Fibroblast of upper back skin (primary cell): ENCODE results near the gene OR2A1.
"Not testable (repeated sequence)": the region's sequence is repeated elsewhere in the genome, so short reads cannot be mapped to it uniquely, and the experiment has no call there.

Experiments
- DNase-seq: peaks from one replicate; pipeline ENCODE4 v3.0.0-alpha.2; 2013

OR2A1 gene

GRCh38 chr7:144311872-144312469 is at the start of gene OR2A1:
Gene OR2A1 (plus strand): TSS chr7:144312419. CDS start chr7:144318125, 5,706 bp downstream.
- DNase-seq = not testable (repeated sequence)

- DNase-seq = not testable (repeated sequence)
Observed at GRCh38 chr7:144264692-144265091, 47.5 kb upstream of the OR2A1 start, which contains the start of gene OR2A7. Gene OR2A7 (minus strand): TSS chr7:144264792. CDS start chr7:144259628, 5,164 bp downstream.

- DNase-seq = not testable (repeated sequence)
Observed at GRCh38 chr7:144269188-144269587, 43.0 kb upstream of the OR2A1 start, which contains the start of gene CTAGE8. Gene CTAGE8 (minus strand): TSS chr7:144269288. CDS start chr7:144269250, 38 bp downstream.

- not testable (repeated sequence) for DNase-seq
Observed at GRCh38 chr7:144275281-144275680, 36.9 kb upstream of the OR2A1 start.

- DNase-seq = not testable (repeated sequence)
Observed at GRCh38 chr7:144280010-144280409, 32.2 kb upstream of the OR2A1 start.

- not testable (repeated sequence) for DNase-seq
Observed at GRCh38 chr7:144281981-144282380, 30.2 kb upstream of the OR2A1 start.

- DNase-seq = not testable (repeated sequence)
Observed at GRCh38 chr7:144282490-144282889, 29.7 kb upstream of the OR2A1 start.

- DNase-seq = not testable (repeated sequence)
Observed at GRCh38 chr7:144283716-144284115, 28.5 kb upstream of the OR2A1 start.

- not testable (repeated sequence) for DNase-seq
Observed at GRCh38 chr7:144287171-144287784, 24.9 kb upstream of the OR2A1 start.

GRCh38 chr7:144291607-144292006 is 20.6 kb upstream of the OR2A1 start:
- DNase-seq = not testable (repeated sequence)

- not testable (repeated sequence) for DNase-seq
Observed at GRCh38 chr7:144292384-144293161, 19.6 kb upstream of the OR2A1 start.

- not testable (repeated sequence) for DNase-seq
Observed at GRCh38 chr7:144293794-144294499, 18.3 kb upstream of the OR2A1 start.

- DNase-seq = not testable (repeated sequence)
Observed at GRCh38 chr7:144302578-144303303, 9.5 kb upstream of the OR2A1 start.

GRCh38 chr7:144303607-144304006 is 8.6 kb upstream of the OR2A1 start:
- DNase-seq = not testable (repeated sequence)

GRCh38 chr7:144305156-144305555 is 7.1 kb upstream of the OR2A1 start:
- not testable (repeated sequence) for DNase-seq

GRCh38 chr7:144309702-144310101 is 2.5 kb upstream of the OR2A1 start:
- not testable (repeated sequence) for DNase-seq

- not testable (repeated sequence) for DNase-seq
Observed at GRCh38 chr7:144311218-144311617, 1.0 kb upstream of the OR2A1 start.

GRCh38 chr7:144317537-144317936 is 5.3 kb downstream of the OR2A1 start:
- not testable (repeated sequence) for DNase-seq

- DNase-seq = not testable (repeated sequence)
Observed at GRCh38 chr7:144319547-144319946, 7.3 kb downstream of the OR2A1 start.

- not testable (repeated sequence) for DNase-seq
Observed at GRCh38 chr7:144321677-144322206, 9.5 kb downstream of the OR2A1 start.

- not testable (repeated sequence) for DNase-seq
Observed at GRCh38 chr7:144323359-144323758, 11.1 kb downstream of the OR2A1 start.

GRCh38 chr7:144325868-144326267 is 13.6 kb downstream of the OR2A1 start:
- DNase-seq = not testable (repeated sequence)
